ENCODE results near the gene CAMTA2.
"Not testable (repeated sequence)": the region's sequence is repeated elsewhere in the genome, so short reads cannot be mapped to it uniquely, and the experiment has no call there.

DNA sequence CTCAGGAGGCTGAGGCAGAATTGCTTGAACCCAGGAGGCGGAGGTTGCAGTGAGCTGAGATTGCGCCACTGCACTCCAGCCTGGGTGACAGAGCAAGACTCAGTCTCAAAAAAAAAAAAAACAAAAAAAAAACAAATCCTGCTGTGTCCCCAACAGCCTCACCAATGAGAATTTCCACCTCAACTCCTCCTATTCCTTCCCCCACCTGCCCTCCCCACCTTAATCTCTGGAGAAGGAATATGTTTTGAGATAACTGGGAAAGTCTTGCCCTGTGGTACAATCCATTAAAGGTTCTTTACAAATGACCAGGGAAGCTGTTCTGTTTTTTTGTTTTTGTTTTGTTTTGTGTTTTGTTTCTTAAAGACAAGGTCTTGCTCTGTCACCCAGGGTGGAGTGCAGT is 42.7 kb upstream of the CAMTA2 start:
- TF ChIP-seq, protein P1, sequence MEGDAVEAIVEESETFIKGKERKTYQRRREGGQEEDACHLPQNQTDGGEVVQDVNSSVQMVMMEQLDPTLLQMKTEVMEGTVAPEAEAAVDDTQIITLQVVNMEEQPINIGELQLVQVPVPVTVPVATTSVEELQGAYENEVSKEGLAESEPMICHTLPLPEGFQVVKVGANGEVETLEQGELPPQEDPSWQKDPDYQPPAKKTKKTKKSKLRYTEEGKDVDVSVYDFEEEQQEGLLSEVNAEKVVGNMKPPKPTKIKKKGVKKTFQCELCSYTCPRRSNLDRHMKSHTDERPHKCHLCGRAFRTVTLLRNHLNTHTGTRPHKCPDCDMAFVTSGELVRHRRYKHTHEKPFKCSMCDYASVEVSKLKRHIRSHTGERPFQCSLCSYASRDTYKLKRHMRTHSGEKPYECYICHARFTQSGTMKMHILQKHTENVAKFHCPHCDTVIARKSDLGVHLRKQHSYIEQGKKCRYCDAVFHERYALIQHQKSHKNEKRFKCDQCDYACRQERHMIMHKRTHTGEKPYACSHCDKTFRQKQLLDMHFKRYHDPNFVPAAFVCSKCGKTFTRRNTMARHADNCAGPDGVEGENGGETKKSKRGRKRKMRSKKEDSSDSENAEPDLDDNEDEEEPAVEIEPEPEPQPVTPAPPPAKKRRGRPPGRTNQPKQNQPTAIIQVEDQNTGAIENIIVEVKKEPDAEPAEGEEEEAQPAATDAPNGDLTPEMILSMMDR (IDR thresholded peaks at IDR 0.05; ENCODE audit: insufficient read depth, low read depth, low read length), result not testable (repeated sequence)
- TF ChIP-seq EZH2 (IDR thresholded peaks at IDR 0.05; ENCODE audit: insufficient read depth, low read length), result not testable (repeated sequence)
